MCF 10A (cell line): ENCODE data around the gene GSG1L. TPM values are rescaled to one million over a fixed set of nuclear protein-coding genes. Genes with fewer than 3 reads are reported as not detected.

Experiments used
- BruUV-seq: library from RNA; stranded (reverse); fragments of 400-500 nt; replicated peaks from 2 replicates; lab custom pipeline; 2021; lab: Mats Ljungman, UMichigan
- CTCF ChIA-PET: fragments of 300-600 bp; sonication (Branson Sonifier 250); formaldehyde crosslinking; extraction: SDS; loops from one replicate; lab custom pipeline; 2021; ENCODE audit warnings: antibody characterized with exemption, inconsistent platforms; lab: Yijun Ruan, JAX
- POLR2A ChIA-PET: fragments of 300-600, 350-650 bp; sonication (Branson Sonifier 250); formaldehyde crosslinking; extraction: SDS; loops from one replicate; lab custom pipeline; 2020; ENCODE audit warnings: antibody characterized with exemption, inconsistent platforms; lab: Yijun Ruan, JAX
- DNase-seq: peaks from one replicate; pipeline ENCODE4 v3.0.0-alpha.2; 2018; ENCODE audit not compliant: unreplicated experiment
- H3K27ac Mint-ChIP-seq: one replicate; pipeline ENCODE4 v1.8.0; 2022; ENCODE audit warnings: mild to moderate bottlenecking, low read depth, mixed read lengths; ENCODE audit not compliant: unreplicated experiment
- H3K27me3 Mint-ChIP-seq: one replicate; pipeline ENCODE4 v1.8.0; 2022; ENCODE audit warnings: mixed read lengths; ENCODE audit not compliant: insufficient read depth, unreplicated experiment
- H3K36me3 Mint-ChIP-seq: one replicate; pipeline ENCODE4 v1.8.0; 2022; ENCODE audit warnings: mild to moderate bottlenecking, moderate library complexity, mixed read lengths; ENCODE audit not compliant: insufficient read depth, unreplicated experiment
- H3K4me1 Mint-ChIP-seq: one replicate; pipeline ENCODE4 v1.8.0; 2022; ENCODE audit warnings: mixed read lengths; ENCODE audit not compliant: insufficient read depth, unreplicated experiment
- H3K4me3 Mint-ChIP-seq: one replicate; pipeline ENCODE4 v1.8.0; 2022; ENCODE audit warnings: mild to moderate bottlenecking, moderate library complexity, mixed read lengths; ENCODE audit not compliant: unreplicated experiment
- H3K9me3 Mint-ChIP-seq: one replicate; pipeline ENCODE4 v1.8.0; 2022; ENCODE audit warnings: mixed read lengths; ENCODE audit not compliant: unreplicated experiment
- CTCF ChIP-seq: fragments of 200-600 bp; IDR thresholded peaks from one replicate; pipeline ENCODE4 v1.8.0; 2022; ENCODE audit warnings: antibody characterized with exemption, mild to moderate bottlenecking; ENCODE audit not compliant: unreplicated experiment
- intact Hi-C: fragments of 100-400 bp; cut with micrococcal nuclease; formaldehyde crosslinking; loops from 2 replicates; pipeline ENCODE4 v1.14.1; 2022
- total RNA-seq: library from RNA; stranded (reverse); gene quantifications from 2 replicates; pipeline ENCODE4 v1.2.3, GENCODE V29; 2022

The GSG1L gene
- total RNA-seq, 1 experiment from 2014 or later = not detected

DNA sequence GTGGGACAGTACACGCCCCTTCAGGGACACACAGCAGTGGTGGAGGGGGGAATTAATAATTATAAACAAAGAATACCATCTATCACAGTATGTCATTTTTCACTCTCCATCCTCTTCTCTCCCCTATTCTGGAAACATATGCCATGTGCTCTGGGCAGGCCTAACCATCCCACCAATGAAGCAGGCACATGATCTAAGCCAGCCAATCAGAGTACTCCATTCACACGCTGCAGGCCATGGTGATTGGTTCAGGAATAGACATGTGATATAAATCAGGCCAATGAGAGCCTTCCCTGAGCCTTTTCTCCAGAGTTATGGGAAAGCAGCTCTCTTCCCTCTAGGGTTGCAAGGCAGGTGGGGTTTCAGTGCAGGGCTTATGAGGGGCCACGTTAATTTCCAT is 36.5 kb downstream of the GSG1L start:
- intact Hi-C loops = no loop called here
- H3K27ac Mint-ChIP-seq = no peak overlapping the region
- ChIA-PET CTCF (no interaction called here), POLR2A (no interaction called here)
- BruUV-seq = no TSS peak
- H3K27me3 Mint-ChIP-seq = peaks cover 2% of the 10 kb centered on the region
- H3K4me1 Mint-ChIP-seq = no peaks in the 10 kb centered on the region
- H3K36me3 Mint-ChIP-seq = no peaks in the 10 kb centered on the region
- H3K4me3 Mint-ChIP-seq = no peak overlapping the region
- peaks cover 7% of the 10 kb centered on the region for H3K9me3 Mint-ChIP-seq
- DNase-seq = no peak
- no peak for TF ChIP-seq CTCF

- DNase-seq = no peak
- CTCF ChIA-PET = interaction anchor here (0.6 kb wide), 1 partner anchor 12 kb away, joined by 6 read pairs; no protein-coding TSS in a partner anchor
- intact Hi-C loops = no loop called here
- Mint-ChIP-seq H3K36me3 (no peaks in the 10 kb centered on the region), H3K4me3 (no peak overlapping the region), H3K27ac (no peak overlapping the region), H3K9me3 (peaks cover 7% of the 10 kb centered on the region), H3K4me1 (no peaks in the 10 kb centered on the region), H3K27me3 (no peaks in the 10 kb centered on the region)
- POLR2A ChIA-PET = no interaction called here
- TF ChIP-seq CTCF = no peak
- BruUV-seq = no TSS peak
These were observed 37.9 kb downstream of the GSG1L start for GRCh38 chr16:28025631-28026030.

DNA sequence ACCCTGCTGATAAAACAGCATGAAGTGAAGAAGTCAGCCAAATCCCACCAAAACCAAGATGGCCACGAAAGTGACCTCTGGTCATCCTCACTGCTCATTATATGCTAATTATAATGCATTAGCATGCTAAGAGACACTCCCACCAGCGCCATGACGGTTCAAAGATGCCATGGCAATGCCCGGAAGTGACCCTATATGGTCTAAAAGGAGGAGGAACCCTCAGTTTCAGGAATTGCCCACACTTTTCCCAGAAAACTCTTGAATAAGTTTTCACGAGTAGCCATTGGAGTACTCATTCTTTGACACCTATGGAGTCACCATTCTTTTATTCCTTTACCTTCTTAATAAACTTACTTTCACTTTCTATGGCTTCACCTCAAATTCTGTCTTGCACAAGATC is 44.3 kb downstream of the GSG1L start:
- TF ChIP-seq CTCF = no peak
- H3K9me3 Mint-ChIP-seq = no peaks in the 10 kb centered on the region
- intact Hi-C loops = no loop called here
- no peak overlapping the region for H3K27ac Mint-ChIP-seq
- no peaks in the 10 kb centered on the region for H3K36me3 Mint-ChIP-seq
- DNase-seq = no peak
- H3K4me3 Mint-ChIP-seq = no peak overlapping the region
- CTCF ChIA-PET = interaction anchor here (0.6 kb wide), 1 partner anchor 769 kb away, joined by 4 read pairs; no protein-coding TSS in a partner anchor
- H3K4me1 Mint-ChIP-seq = no peaks in the 10 kb centered on the region
- POLR2A ChIA-PET = no interaction called here
- H3K27me3 Mint-ChIP-seq = peaks cover 20% of the 10 kb centered on the region
- no TSS peak for BruUV-seq

- no peaks in the 10 kb centered on the region for H3K9me3 Mint-ChIP-seq
These were observed 48.7 kb downstream of the GSG1L start for GRCh38 chr16:28014851-28015250.

More at GRCh38 chr16:28014851-28015250, 48.7 kb downstream of the GSG1L start:
- CTCF ChIA-PET = no interaction called here
- TF ChIP-seq CTCF = no peak
- Mint-ChIP-seq H3K27me3 (peaks cover 35% of the 10 kb centered on the region), H3K4me1 (no peaks in the 10 kb centered on the region), H3K27ac (no peak overlapping the region), H3K4me3 (no peak overlapping the region), H3K36me3 (no peaks in the 10 kb centered on the region)
- intact Hi-C loops = no loop called here
- no peak for DNase-seq
- no TSS peak for BruUV-seq
- POLR2A ChIA-PET = no interaction called here
